ENCODE data around the gene PRDM9. TPM values are rescaled to one million over a fixed set of nuclear protein-coding genes. Genes with fewer than 3 reads are reported as not detected.

Gene PRDM9
- total and polyA plus RNA-seq, 2 donors (not counting 1 experiment from before 2014, with no cell fraction given): not detected

DNA sequence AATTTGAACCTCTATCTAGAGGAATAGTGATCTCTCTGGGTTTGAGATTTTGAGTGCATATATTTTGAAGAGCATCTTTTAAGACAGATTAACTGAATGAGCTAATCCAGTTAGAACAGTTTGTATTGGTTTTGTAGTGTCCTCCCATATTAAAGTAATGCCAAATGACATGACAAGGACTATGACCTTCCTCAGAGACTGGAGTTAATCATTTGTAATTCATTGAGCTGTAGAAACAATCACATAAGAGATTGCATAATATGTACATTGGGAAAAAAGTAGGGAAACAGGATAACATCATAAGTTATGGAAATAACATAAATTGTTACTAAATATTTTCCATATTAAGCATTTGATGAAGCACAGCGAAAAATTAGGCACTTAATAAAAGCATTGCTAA, 45.8 kb upstream of the PRDM9 start:
- Histone ChIP-seq H3K9ac (ENCODE audit: insufficient read depth, low read length) (no peak overlapping the region), H3K27me3 (ENCODE audit: control insufficient read depth, insufficient read depth, low read length) (no peaks in the 10 kb centered on the region), H4K20me1 (ENCODE audit: control insufficient read depth, extremely low read depth, insufficient read depth, low read length) (no peaks in the 10 kb centered on the region), H3K4me3 (replicated peaks in 1 of 4; ENCODE audit: control extremely low read depth in 1 of 4, insufficient read depth in 1 of 4, low read depth in 3 of 4, low read length in 4 of 4) (no peak overlapping the region), H3K4me2 (ENCODE audit: extremely low read depth, insufficient read depth, low read length) (no peak overlapping the region), H3K9me3 (ENCODE audit: control insufficient read depth, insufficient read depth, low read depth, low read length) (no peaks in the 10 kb centered on the region), H3K27ac (ENCODE audit: insufficient read depth, low read length) (no peak overlapping the region), H3K36me3 (ENCODE audit: control insufficient read depth, insufficient read depth, low read length) (no peaks in the 10 kb centered on the region), H3K4me1 (ENCODE audit: control insufficient read depth, extremely low read depth, insufficient read depth, low read length) (no peaks in the 10 kb centered on the region), H3K79me2 (ENCODE audit: control insufficient read depth, insufficient read depth, low read length) (no peaks in the 10 kb centered on the region), H2AFZ (ENCODE audit: low read length) (no peak overlapping the region)
- no peak for DNase-seq (ENCODE audit: low read depth in 2 of 2)
- TF ChIP-seq CTCF (conservative IDR thresholded peaks at IDR 0.05 in 1 of 2, IDR thresholded peaks at IDR 0.05 in 1 of 2; ENCODE audit: low read depth in 1 of 2, low read length in 2 of 2): no peak
- no peak for TF ChIP-seq EZH2 (IDR thresholded peaks at IDR 0.05; ENCODE audit: low read length, missing control alignments)

GRCh38 chr5:23466401-23466912, 41.0 kb upstream of the PRDM9 start:
- H3K27ac ChIP-seq (ENCODE audit: insufficient read depth, low read length): no peak overlapping the region
- no peaks in the 10 kb centered on the region for H3K79me2 ChIP-seq (ENCODE audit: control insufficient read depth, insufficient read depth, low read length)
- H3K9ac ChIP-seq (ENCODE audit: insufficient read depth, low read length): no peak overlapping the region
- no peaks in the 10 kb centered on the region for H3K4me1 ChIP-seq (ENCODE audit: control insufficient read depth, extremely low read depth, insufficient read depth, low read length)
- H3K27me3 ChIP-seq (ENCODE audit: control insufficient read depth, insufficient read depth, low read length): no peaks in the 10 kb centered on the region
- DNase-seq (ENCODE audit: low read depth in 2 of 2): peak; percentile 40 to 67
- no peak overlapping the region for H3K4me3 ChIP-seq (replicated peaks in 1 of 4; ENCODE audit: control extremely low read depth in 1 of 4, insufficient read depth in 1 of 4, low read depth in 3 of 4, low read length in 4 of 4)
- H3K9me3 ChIP-seq (ENCODE audit: control insufficient read depth, insufficient read depth, low read depth, low read length): no peaks in the 10 kb centered on the region
- no peaks in the 10 kb centered on the region for H3K36me3 ChIP-seq (ENCODE audit: control insufficient read depth, insufficient read depth, low read length)
- no peak overlapping the region for H3K4me2 ChIP-seq (ENCODE audit: extremely low read depth, insufficient read depth, low read length)
- TF ChIP-seq EZH2 (IDR thresholded peaks at IDR 0.05; ENCODE audit: low read length, missing control alignments): no peak
- no peak for TF ChIP-seq CTCF (conservative IDR thresholded peaks at IDR 0.05 in 1 of 2, IDR thresholded peaks at IDR 0.05 in 1 of 2; ENCODE audit: low read depth in 1 of 2, low read length in 2 of 2)
- no peaks in the 10 kb centered on the region for H4K20me1 ChIP-seq (ENCODE audit: control insufficient read depth, extremely low read depth, insufficient read depth, low read length)
- no peak overlapping the region for H2AFZ ChIP-seq (ENCODE audit: low read length)

DNA sequence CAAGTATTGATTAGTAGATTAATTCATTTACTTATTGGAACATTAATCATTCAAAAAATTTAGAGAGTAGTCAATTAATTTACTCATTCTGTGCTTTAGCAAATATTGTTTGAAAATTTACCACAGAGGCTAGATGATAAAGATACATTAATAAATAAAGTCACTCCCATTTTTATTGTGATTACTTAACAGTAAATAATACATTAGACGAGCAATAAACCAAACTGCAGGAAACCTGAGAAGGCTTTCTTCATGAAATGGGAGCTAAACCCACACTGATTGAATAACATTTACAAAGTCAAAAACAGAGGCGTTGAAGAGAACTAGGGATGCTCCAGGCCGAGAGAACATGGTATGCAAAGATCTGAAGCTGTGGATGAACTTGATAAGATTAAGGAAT, 38.8 kb upstream of the PRDM9 start:
- Histone ChIP-seq H3K9ac (ENCODE audit: insufficient read depth, low read length) (no peak overlapping the region), H3K79me2 (ENCODE audit: control insufficient read depth, insufficient read depth, low read length) (no peaks in the 10 kb centered on the region), H3K36me3 (ENCODE audit: control insufficient read depth, insufficient read depth, low read length) (no peaks in the 10 kb centered on the region), H3K27ac (ENCODE audit: insufficient read depth, low read length) (no peak overlapping the region), H2AFZ (ENCODE audit: low read length) (no peak overlapping the region), H4K20me1 (ENCODE audit: control insufficient read depth, extremely low read depth, insufficient read depth, low read length) (no peaks in the 10 kb centered on the region), H3K27me3 (ENCODE audit: control insufficient read depth, insufficient read depth, low read length) (no peaks in the 10 kb centered on the region), H3K4me2 (ENCODE audit: extremely low read depth, insufficient read depth, low read length) (no peak overlapping the region), H3K4me3 (replicated peaks in 1 of 4; ENCODE audit: control extremely low read depth in 1 of 4, insufficient read depth in 1 of 4, low read depth in 3 of 4, low read length in 4 of 4) (no peak overlapping the region), H3K9me3 (ENCODE audit: control insufficient read depth, insufficient read depth, low read depth, low read length) (no peaks in the 10 kb centered on the region), H3K4me1 (ENCODE audit: control insufficient read depth, extremely low read depth, insufficient read depth, low read length) (no peaks in the 10 kb centered on the region)
- TF ChIP-seq CTCF (conservative IDR thresholded peaks at IDR 0.05 in 1 of 2, IDR thresholded peaks at IDR 0.05 in 1 of 2; ENCODE audit: low read depth in 1 of 2, low read length in 2 of 2) (no peak), EZH2 (IDR thresholded peaks at IDR 0.05; ENCODE audit: low read length, missing control alignments) (no peak)
- no peak for DNase-seq (ENCODE audit: low read depth in 2 of 2)
